Measurements from ENCODE around the gene USP8.
A peak's percentile ranks its signal among the peaks of the same experiment; 100 is the strongest.
"Not testable (repeated sequence)": the region's sequence is repeated elsewhere in the genome, so short reads cannot be mapped to it uniquely, and the experiment has no call there.

The USP8 gene

DNA sequence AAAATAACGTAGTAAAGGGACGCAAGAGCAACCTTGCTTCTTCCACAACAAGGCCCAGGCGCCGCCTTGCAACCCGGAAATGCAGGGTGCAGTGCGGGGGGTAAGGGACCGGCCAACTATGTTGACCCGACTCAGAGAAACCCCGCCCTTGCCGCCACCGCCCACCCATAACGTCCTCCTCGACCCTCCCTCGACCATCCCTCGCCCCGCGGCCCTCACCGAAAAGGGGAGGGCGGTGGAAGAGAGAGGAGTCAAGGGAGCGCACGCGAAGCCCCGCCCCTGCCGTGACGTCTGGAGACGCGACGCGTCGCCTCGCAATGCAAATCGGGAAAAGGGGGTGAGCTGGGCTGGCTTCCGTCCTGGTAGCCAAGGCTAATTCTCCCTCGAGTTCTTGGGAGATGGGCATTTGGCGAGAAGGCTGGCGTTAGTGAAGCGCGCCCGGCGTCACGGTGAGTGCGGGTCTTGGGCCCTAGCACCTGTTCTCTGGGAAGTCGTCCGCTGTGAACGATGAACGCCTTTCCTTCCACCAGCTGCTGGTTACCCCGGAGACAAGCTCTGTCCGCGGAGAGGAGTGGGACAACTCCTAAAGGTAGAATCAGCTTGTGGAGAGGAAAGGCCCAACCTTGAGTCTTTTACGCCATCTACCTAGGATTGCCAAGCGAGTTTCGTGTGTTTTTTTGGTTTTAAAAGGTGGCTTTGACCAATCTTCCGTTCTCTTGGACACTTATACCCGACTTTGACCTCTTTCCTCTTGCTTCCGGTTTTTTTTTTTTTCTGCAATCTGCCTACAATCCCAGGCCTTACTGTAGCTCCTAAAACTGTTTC, at the start of gene USP8:
USP8 (plus strand) TSS at position 340 of the 825 bp plus-strand sequence. CDS start 14,669 bp downstream, outside the sequence.
- DNase-seq = peak; percentile 98

DNA sequence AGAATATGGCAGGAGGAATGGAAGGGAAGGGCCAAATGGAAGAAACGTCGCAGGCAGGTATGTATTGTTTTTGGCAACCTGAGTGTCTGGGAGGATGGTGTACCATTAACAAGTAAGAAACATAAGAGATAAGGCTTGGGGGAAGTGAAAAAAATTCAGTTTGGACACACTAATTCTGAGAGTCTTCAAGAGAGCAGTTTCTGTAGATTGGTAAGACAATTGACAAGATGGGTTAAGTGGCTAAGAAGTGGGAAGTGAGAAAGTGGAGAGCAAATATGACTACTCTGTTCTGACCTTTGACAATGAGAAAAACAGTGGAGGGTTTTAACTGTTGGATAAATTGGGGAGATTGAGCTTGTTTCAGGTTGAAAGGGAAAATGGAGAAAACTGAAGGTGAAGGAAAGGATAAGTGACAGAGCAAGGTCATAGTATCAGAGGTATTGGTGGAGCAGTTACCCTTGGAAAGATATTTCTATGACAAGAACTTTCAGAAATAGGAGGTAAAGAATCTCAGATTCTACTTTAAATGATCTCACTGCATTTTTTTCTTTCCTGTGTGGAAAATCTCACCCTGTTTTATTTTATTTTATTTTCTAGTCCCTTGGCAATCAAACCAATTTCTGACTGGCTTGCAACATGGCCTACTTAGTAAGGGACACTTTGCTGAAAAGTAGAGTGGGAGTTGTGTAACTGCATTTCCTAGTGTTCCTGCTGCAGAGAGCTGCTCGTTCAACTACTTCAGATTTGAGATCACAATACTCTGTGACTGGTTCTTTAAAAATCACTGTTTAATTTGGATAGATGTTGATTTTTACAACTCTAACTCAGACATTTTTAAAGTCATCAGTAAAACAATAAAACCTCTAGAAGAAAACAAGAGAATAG, 46.1 kb upstream of the USP8 start:
- DNase-seq = no peak

GRCh38 chr15:50378776-50379175, 45.4 kb upstream of the USP8 start:
- no peak for DNase-seq

DNA sequence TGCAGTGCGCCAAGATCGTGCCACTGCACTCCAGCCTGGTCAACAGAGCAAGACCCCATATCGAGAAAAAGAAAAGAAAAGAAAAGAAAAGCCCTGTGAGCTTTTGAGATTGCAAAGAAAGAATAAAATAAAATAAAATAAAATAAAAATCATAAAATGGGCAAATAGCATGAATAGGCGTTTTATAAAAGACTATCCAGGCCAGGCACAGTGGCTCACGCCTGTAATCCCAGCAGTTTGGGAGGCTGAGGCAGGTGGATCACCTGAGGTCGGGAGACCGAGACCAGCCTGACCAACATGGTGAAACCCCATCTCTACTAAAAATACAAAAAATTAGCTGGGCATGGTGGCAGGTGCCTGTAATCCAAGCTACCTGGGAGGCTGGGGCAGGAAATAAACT, 44.8 kb upstream of the USP8 start:
- not testable (repeated sequence) for DNase-seq

DNA sequence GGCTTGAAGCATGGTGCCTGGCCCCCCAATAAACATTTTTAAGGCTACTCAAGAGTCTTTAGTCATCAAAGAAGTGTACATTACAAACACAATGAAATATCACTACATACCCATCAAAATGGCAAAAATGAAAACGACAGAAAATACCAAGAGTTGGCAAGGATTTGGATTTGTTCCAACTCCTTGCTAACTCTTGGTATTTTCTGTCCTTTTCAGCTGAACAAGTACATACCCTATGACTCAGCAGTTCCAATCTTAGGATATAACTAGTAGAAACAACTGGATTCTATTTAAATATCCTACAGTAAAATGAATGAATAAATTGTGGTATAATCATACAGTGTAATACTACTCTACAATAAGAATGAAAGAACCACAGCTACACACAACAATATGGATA, 44.1 kb upstream of the USP8 start:
- DNase-seq = no peak

GRCh38 chr15:50381438-50381837, 42.8 kb upstream of the USP8 start:
- DNase-seq = no peak

DNA sequence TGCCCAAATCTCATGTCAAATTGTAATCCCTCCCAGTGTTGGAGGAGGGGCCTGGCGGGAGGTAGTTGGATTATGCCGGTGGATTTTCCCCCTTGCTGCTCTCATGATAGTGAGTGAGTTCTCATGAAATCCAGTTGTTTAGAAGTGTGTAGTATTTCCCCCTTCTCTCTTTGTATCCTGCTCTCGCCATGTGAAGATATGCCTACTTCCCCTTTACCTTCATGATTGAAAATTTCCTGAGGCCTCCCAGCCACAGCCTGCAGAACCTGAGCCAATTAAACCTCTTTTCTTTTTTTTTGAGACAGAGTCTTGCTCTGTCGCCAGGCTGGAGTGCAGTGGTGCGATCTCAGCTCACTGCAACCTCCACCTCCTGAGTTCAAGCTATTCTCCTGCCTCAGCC, 41.8 kb upstream of the USP8 start:
- not testable (repeated sequence) for DNase-seq

DNA sequence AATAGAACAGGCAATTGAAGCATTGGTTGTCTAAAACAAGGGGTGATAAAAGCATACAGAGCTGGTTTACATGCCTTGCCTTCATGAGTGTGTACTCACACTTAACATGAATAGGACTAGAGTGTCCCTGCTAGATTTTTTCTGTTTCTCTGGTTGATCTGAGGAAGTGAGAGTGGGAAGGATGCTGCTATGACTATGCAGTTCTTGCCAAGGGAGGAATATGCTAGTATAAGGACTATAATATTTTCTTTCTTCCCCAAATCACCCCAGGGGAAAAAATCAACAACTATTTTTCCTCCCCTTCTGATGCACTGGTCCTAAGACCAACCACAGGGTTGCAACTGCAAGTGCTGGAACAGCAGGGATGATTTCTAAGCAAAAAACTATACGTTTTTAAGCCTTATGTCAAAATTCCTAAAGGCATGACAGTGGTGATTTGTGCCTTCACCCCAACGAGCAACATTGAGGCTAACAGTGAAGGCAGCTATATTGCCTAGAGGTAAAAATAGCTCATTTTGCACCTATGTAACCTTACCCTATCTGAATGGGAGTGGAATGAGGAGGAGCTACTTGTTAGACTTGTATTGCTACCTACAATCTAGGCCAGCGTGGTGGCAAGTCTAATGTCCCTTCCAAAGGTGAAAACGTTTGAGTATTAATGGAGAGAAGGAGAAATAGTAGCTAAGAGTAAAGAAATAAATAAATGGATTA, 33.5 kb upstream of the USP8 start:
- DNase-seq = no peak

DNA sequence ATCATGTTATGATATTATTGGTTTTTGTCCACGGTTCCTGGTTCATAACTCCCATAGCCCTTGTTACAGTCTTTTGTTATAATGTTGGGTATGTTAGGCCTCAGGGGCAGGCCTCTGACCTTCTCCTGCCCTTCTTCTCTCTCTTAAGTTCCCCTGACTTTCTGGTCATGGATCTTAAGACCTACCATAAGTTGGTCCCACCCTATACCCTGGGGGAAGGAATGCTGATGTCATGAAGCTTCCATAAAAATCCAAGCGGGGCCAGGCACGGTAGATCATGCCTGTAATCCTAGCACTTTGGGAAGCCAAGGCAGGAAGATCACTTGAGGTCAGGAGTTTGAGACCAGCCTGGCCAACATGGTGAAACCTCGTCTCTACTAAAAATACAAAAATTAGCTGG, 32.6 kb upstream of the USP8 start:
- DNase-seq = not testable (repeated sequence)

- DNase-seq = no peak
Observed at GRCh38 chr15:50411870-50412269, 12.3 kb upstream of the USP8 start.

DNA sequence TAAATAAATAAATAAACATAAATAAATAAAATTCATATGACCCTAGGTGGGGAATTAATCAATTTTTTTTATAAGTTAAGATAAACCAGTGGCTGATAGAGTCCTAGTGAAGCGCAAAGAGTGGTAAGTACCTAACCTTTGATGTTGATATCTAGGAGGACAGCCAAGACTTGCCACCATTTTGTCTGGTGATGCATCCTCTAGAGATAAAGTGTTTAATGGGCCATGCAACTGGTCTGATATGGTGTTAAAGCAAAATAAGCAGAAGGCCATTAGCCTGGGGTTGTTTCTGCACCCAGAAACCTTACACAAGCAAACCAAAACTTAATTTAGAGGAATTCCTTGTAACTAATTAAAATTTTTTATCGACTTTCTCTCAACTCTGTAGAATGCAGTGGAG, 9.6 kb upstream of the USP8 start:
- no peak for DNase-seq

- no peak for DNase-seq
Observed at GRCh38 chr15:50415752-50416404, 8.3 kb upstream of the USP8 start.

- DNase-seq = no peak
Observed at GRCh38 chr15:50416890-50417289, 7.3 kb upstream of the USP8 start.

GRCh38 chr15:50418041-50418583, 6.1 kb upstream of the USP8 start:
- DNase-seq = no peak

DNA sequence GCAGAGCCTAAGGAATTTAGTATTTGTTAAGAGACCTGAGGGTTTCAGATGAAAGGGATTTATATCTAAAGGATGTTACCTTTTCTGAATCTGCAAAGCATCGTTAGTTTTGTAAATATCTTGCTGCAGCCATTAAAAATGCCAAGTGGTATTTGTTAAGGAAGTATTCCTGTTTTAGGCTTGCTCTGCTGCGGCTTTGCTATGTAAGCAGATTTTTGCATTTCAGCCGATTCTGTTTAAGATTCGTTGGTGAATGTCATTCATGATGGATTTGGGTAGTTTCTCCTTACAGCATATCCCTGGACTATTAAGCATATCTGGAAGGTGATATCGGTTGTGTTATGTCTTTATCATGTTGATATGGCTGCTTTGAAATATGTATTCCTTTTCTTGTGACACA, 1.0 kb downstream of the USP8 start:
- no peak for DNase-seq

DNA sequence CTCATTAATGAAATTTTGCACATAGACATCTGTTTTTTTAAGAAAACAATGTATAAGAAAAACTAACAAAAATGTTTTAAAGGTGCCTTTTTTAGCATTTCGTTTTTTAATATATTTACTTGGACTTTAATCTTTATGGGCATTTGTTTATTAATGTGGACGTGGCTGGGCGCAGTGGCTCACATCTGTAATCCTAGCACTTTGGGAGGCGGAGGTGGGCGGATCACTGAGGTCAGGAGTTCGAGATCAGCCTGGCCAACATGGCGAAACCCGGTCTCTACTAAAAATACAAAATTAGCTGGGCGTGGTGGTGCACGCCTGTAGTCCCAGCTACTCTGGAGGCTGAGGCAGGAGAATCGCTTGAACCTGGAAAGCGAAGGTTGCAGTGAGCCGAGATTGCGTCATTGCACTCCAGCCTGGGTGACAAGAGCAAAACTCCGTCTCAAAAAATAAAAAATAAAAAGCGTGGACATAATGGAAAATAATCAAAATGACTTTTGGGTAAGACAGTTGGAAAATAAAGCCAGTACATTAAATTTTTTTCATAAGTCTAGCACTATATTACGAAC, 1.6 kb downstream of the USP8 start:
- not testable (repeated sequence) for DNase-seq

DNA sequence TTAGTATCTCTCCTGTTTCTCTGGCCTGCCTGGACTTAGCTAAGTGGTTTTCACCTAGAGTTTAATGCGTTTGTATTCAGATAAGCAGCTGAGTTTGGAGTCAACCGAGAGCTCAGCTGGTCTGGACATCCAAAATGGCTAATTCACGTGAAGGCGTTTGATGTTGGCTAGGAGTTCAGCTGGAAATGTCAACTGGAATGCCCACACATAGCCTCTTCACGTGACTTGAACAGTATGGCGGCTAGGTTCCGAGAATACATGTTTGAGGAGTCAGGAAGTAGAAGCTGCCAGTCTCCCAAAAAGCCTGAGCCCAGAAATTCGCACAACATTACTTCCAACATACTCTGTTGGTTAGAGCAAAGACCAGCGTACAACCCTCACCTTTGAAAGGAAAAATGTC, 2.2 kb downstream of the USP8 start:
- no peak for DNase-seq

- DNase-seq = no peak
Observed at GRCh38 chr15:50431204-50431603, 7.0 kb downstream of the USP8 start.

GRCh38 chr15:50432230-50432629, 8.0 kb downstream of the USP8 start:
- no peak for DNase-seq

DNA sequence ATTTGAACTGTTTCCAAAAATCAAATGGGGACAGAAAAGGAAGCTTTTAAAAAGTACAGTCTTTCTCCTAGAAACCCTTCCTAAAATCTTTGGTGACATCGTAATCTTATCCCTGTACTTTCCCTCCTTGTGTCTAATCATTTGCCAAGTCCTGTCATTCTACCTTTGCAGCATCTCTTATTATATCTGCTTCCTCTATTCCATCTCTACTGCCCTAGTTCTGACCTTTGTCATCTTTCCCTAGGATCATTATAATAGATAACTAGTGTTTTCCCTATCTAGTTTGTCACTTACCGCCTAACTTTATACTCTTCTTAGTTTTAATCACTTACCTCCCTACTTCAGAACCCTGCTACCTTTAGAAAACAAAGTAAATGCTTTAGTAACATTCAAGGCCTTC, 11.6 kb downstream of the USP8 start:
- no peak for DNase-seq

DNA sequence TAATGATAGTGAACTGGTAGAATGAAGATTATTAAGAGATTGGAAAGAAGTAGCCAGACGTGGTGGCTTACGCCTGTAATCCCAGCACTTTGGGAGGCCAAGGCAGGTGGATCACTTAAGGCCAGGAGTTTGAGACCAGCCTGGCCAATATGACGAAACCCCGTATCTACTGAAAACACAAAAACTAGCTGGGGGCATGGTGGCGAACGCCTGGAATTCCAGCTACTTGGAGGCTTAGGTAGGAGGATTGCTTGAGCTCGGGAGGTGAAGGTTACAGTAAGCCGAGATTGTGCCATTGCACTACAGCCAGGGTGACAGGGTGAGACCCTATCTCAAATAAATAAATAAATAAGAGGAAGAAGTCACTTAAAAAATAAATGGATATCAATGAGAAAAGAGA, 14.0 kb downstream of the USP8 start:
- no peak for DNase-seq

DNA sequence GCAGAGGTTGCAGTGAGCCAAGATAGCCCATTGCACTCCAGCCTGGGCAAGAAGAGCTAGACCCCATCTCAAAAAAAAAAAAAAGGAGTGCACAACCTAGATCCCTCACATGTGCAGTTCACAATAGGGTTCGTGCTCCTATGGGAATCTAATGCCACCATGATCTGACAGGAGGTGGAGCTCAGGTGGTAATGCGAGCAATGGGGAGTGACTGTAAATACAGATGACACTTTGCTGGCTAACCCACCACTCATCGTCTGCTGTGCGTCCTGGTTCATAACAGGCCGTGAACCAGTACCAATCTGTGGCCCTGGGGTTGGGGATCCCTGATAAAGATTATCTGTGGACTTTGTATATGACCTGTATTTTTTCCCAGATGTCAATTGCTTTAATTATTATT, 16.7 kb downstream of the USP8 start:
- no peak for DNase-seq
